ENCODE measurements around the gene FGF8.

The FGF8 gene

GRCh38 chr10:101781984-101782810 lies 6.3 kb upstream of the FGF8 start:
- no peak for DNase-seq (ENCODE audit: low spot score)

DNA sequence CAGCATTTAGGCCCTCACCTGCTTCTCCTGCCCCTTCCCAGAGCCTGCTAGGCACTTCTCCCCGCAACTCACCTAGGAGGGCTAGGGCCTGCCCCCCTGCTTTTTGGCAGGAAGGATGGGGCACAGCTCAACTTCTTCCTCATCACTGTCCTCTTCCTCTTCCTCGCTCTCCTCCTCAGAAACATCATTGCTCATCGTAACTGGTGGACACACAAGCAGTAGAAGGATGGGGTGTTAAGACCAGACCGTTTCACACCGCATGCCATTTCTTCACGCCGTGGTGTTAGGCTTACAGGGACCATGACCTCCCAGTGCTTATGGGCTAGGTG lies 5.7 kb upstream of the FGF8 start:
- no peak for DNase-seq (ENCODE audit: low spot score)

GRCh38 chr10:101780818-101781654 lies 5.1 kb upstream of the FGF8 start:
- peak; percentile 89 for DNase-seq (ENCODE audit: low spot score)

GRCh38 chr10:101780187-101780817 lies 4.4 kb upstream of the FGF8 start:
- DNase-seq (ENCODE audit: low spot score) = no peak

DNA sequence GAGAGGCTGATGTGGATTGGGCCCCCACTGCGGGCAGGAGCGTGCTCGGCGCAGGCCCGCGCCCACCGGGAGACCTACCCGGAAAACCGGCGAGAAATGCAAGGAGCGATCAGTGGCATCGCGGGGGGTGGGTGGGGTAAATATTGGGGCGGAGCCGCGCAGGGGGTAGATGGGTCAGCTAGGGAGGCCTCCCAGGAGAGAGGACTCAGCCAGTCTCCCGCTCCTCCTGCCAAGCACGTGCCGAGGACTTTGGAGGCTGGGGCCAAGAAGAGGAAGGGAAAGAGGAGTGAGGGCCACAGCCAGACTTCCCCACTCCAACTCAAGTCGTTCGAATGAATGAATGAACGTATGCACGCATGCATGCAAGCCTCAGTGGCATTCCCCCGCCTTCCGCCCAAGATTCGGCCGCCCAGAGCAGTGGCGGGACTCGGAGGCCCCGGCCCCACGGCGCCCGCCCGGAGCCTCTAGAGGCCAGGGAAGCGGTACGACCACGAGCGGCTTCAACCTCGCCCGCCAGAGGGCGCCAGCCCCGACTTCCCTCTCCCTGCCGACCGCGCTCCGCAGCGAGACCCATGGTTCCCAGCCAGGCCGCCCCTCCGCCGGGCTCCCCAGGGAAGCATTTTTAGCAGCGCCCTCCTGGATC lies 3.8 kb upstream of the FGF8 start:
- DNase-seq (ENCODE audit: low spot score) = peak; percentile 83

DNA sequence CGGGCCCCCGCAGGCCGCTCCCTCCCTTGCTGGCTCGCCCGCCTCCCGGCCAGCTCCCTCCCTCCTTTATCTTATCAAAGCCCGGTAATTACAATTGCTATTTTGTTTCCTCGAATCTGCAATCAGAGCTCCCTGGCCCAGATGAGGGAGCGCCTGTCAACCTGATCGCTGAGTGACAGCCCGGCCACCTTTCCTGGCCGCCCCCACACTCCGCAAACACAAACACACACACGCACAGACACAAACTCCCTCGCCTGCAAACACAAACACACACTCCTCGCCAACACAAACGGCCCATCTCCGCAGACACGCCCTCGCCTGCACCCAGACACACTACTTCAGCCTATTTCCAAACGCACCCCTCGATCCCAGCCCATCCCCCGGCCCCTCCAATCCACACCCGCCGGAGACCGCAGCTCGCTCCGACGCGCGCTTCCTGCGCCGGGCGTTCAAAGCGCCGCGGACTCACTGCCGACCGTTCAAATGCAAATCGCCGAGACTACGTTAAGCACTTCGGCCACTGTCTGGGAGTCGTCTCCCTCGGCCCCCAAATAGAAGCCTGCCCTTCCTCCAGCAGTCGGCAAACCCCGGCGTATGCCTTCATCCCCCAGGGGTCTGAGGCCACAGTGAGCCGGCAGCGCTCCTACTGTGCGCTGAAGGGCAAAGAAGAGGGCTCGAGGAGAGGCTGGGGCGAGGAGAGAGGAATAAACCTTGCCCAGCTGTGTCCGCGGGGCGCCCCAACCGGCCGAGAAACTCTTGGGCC lies 3.0 kb upstream of the FGF8 start:
- no peak for DNase-seq (ENCODE audit: low spot score)

DNA sequence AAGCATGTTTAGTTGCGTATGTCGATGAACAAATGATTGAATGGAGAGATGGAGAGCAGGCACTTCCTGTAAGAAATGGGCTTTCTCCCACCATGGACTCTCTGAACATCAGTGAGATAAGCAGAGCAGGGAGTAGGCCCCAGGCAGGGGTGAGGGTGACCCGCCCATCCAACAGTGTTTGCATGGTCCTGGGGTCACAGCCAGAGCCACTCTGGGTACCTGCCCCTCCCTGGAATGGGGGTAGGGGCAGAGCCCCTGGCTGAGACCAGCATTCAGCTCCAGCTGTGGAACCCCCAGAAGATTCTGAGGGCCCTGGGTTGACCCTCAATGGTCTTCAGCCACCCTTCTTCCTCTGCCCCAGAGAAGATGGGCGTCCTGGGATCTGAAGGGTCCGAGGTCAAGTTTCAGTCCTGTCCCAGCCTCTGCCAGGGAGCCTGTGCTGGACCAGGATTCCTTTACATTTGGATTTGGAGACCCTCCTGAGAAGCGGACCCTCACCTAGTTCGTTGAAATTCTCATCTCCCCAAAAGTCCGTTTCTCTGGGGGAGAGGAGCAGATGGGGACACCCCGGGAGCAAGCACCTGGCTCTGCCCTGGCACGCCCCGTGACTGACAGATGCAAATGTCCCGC lies 2.4 kb upstream of the FGF8 start:
- DNase-seq (ENCODE audit: low spot score) = no peak

DNA sequence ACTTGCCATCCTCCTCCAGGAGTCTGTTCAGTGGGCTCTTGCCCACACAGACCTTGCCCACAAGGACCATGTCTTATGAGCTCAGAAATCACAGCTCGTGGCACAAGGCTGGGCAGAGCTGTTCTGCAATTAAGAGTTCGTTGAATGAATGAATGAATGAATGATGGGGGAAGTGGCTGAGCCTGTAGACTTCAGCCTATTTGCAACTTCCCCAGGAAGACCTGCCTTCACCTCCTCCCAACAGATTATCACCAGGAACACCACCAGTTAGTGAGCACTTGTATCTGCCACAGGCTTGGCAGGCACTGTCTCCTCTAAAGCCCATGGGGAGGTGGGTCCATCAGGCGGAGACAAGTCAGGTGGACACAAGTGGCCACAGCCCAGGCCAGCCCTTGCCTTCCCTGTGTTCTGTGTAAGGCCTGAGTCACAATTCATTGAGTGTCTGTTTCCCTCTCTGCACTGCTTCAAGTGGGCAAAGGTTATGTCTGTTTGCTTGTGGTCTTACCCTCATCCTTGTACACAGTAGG lies 1.8 kb upstream of the FGF8 start:
- DNase-seq (ENCODE audit: low spot score) = no peak

- no peak for DNase-seq (ENCODE audit: low spot score)
Observed at GRCh38 chr10:101776161-101776817, 375 bp upstream of the FGF8 start.

- DNase-seq (ENCODE audit: low spot score) = no peak
Observed at GRCh38 chr10:101774589-101775272, 1.2 kb downstream of the FGF8 start.

DNA sequence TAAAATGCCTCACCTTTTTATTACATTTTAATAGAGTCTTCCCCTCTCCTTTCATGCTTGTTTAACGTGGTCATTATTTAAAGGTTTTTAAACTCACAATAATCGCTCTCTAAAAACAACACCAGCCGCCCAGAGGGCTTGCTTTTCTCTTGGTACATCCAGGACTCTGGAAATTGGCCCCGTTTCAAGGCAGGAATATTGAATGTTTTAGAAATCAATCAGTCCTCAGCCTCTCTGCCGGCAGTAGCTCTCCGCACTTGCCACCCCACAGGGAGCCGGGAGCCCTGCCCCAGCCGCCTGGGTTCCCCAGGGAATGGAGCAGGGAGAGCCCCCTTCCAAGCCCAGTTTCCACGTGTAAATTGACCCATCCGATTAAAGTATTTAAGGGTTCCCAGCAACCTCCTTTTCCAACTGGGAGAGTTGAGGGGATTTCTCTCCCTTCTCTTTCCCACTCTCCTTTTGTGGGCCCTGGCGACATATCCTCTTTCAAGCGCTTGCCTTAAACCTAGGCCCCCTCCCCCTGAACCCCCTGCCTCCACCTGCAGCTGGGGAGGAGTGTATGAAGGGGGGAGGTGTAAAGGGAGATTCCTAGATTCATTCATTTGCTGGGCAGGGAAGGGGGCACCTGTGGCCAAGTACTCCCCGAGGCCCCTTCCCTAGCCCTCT lies 1.9 kb downstream of the FGF8 start:
- no peak for DNase-seq (ENCODE audit: low spot score)

DNA sequence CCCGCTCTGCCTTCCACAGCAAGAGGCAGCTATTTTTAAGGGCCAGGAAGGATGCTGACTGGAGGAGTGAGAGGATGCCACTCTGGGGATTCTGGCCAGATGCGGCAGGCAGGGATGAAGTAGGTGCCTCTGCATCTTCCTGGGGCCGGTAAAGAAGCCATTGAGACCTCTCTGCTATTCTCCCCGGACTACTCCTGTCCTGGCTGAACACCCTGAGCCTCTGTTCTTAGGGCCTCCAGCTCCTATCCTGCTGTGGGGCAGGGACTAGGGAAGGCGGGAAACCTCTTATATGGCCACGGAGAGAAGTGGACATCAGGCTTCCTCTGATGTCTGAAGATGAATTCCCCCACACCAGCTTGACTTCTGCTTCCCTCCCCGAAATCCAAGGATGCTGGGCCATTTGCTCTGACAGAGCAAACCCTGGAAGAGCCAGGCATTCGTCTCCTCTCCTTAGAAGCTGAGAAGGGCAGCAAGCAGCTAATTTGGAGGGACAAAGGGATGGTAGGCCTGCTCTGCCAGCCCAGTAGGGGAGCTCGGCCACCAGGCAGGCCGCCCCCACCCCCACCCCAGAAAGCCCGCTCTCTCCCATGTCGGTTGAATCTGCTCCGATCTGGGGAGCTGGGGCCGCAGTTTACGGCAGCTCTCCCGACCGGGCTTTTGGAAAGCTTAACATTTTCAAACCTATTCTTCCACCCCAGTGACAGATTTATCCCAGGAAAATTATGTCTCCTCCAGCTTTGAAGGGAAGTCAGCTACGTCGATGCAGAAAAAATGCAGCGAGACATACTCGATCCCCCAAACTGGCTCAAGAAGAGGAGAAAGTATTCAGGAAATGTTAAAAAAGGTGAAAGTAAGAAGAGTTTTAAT lies 2.8 kb downstream of the FGF8 start:
- DNase-seq (ENCODE audit: low spot score) = no peak

- DNase-seq (ENCODE audit: low spot score) = no peak
Observed at GRCh38 chr10:101772017-101772894, 3.7 kb downstream of the FGF8 start.

DNA sequence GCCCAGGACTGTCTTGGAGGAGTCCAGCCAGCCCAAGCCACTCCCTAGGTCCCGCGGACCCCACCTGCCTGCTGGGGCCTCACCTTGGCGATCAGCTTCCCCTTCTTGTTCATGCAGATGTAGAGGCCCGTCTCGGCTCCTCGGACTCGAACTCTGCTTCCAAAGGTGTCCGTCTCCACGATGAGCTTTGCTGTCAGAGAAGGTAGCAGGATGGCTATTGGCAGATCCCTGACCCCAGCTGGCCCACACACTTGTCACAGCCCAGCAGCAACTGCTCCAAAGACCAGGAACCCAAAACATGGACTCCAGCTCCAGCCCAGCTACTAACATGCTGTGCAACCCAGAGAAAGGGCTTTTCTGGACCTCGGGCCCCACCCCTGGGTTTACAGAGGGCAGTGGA lies 4.5 kb downstream of the FGF8 start:
- DNase-seq (ENCODE audit: low spot score) = no peak

GRCh38 chr10:101770331-101771215 lies 5.3 kb downstream of the FGF8 start:
- DNase-seq (ENCODE audit: low spot score) = no peak

GRCh38 chr10:101769541-101770180 lies 6.3 kb downstream of the FGF8 start:
- DNase-seq (ENCODE audit: low spot score) = no peak

Data from AG08395 (cell line).